ENCODE data around the gene EXOC3L1. TPM values are rescaled to one million over a fixed set of nuclear protein-coding genes. Genes with fewer than 3 reads are reported as not detected.

EXOC3L1 gene
- polyA plus RNA-seq, 4 donors = 1.6 to 7.9 (median 6.0) TPM

GRCh38 chr16:67184453-67184994, 5.4 kb downstream of the EXOC3L1 start:
- Histone ChIP-seq H3K4me3 (ENCODE audit: low read depth in 1 of 3, low read length in 3 of 3) (peak overlapping the region; percentile 58 to 61 (median 58)), H3K27me3 (ENCODE audit: control insufficient read depth in 3 of 3, insufficient read depth in 3 of 3, low read length in 3 of 3) (peaks cover 0 to 6% (median 0%) of the 10 kb centered on the region in 3 donors), H3K9me3 (ENCODE audit: control insufficient read depth in 2 of 2, insufficient read depth in 1 of 2, low read depth in 1 of 2, low read length in 1 of 2) (no peaks in the 10 kb centered on the region), H3K4me1 (ENCODE audit: control insufficient read depth in 3 of 3, insufficient read depth in 2 of 3, low read depth in 1 of 3, low read length in 2 of 3) (peaks cover 3 to 23% (median 3%) of the 10 kb centered on the region in 3 donors), H3K27ac (ENCODE audit: low read depth in 1 of 3, low read length in 2 of 3) (peak overlapping the region; percentile 84 to 98 (median 89)), H3K36me3 (ENCODE audit: control insufficient read depth in 3 of 3, insufficient read depth in 2 of 3, low read depth in 1 of 3, low read length in 3 of 3) (peaks cover 0 to 5% (median 0%) of the 10 kb centered on the region in 3 donors)
- DNase-seq (no peak), FAIRE-seq (no peak)
- 4 to 9% (median 6%) methylated on average over 49 to 59 of the region's 59 CpGs for WGBS, 3 donors

DNA sequence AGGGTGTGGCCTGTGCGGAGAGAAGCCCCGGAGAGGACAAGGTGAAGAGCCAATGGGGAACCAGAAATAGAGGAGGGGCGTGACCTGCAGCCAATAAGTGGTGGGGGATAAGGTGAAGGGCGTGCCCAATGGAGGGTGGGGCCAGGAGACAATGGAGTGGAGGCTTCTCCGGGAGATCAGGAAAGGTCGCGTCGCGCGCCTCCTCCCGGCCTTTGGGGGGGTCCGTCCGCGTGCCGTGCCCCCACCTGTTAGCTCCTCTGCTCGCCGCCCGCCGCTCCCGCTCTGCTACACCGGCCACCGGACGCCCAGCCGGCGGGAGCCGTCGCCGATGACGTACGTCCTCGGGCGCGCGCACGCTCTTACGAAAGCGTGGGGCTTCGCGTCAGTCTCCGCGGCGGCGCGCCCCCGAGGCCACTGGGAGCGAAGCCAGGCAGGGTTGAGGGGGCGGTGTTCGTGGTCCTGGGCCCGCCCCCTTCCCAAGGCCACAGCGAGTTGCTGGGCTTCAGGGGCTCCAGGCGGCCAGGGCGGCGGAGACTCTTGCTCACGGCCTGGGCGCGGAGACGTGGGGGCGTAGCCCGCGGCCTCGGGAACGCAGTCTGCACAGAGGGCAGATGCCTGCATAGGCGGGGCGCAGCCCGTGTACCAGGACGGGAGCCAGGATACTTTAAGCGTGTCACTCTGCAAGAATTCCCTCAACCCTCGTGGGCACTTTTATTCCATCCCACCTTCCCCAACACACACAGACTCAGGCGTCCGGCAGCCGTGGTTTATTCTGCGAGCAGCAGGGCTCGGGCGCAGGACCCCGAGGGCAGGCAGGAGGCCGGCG, 6.1 kb downstream of the EXOC3L1 start, which contains the start of gene MATCAP1:
MATCAP1 (minus strand) TSS at position 337 of the 826 bp plus-strand sequence. CDS start 3,353 bp downstream, outside the sequence.
- no peak for FAIRE-seq
- DNase-seq = peak; percentile 99
- Histone ChIP-seq H3K27me3 (ENCODE audit: control insufficient read depth in 3 of 3, insufficient read depth in 3 of 3, low read length in 3 of 3) (peaks cover 0 to 6% (median 0%) of the 10 kb centered on the region in 3 donors), H3K4me3 (ENCODE audit: low read depth in 1 of 3, low read length in 3 of 3) (peak within 1 kb of the TSS; percentile 58 to 61 (median 58)), H3K27ac (ENCODE audit: low read depth in 1 of 3, low read length in 2 of 3) (peak within 1 kb of the TSS; percentile 84 to 98 (median 89)), H3K4me1 (ENCODE audit: control insufficient read depth in 3 of 3, insufficient read depth in 2 of 3, low read depth in 1 of 3, low read length in 2 of 3) (peaks cover 3 to 25% (median 5%) of the 10 kb centered on the region in 3 donors), H3K36me3 (ENCODE audit: control insufficient read depth in 3 of 3, insufficient read depth in 2 of 3, low read depth in 1 of 3, low read length in 3 of 3) (peaks cover 0 to 5% (median 0%) of the 10 kb centered on the region in 3 donors), H3K9me3 (ENCODE audit: control insufficient read depth in 2 of 2, insufficient read depth in 1 of 2, low read depth in 1 of 2, low read length in 1 of 2) (no peaks in the 10 kb centered on the region)
- 0 to 1% (median 0%) methylated on average over 62 to 77 of the region's 77 CpGs for WGBS, 3 donors

DNA sequence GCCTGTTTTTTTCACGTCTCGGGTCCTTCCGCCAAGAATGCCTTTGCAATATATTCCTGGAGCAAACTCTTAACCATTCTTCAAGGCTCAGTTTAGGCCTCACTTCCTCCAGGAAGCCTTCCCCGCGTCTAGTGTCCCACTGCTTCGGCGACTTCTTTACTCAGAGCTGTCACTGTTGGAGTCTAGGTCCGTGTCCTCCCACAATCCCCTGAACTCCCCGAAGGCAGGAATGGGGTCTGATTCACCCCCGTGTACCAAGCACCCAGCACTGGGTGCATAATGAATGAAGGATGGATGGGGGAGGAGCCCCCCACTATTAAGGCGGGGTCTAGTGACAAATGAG, 6.7 kb downstream of the EXOC3L1 start:
- DNase-seq (no peak), FAIRE-seq (peak; percentile 65)
- peak overlapping the region; percentile 49 to 98 (median 84) for H3K27ac ChIP-seq (ENCODE audit: low read depth in 1 of 3, low read length in 2 of 3)
- H3K4me1 ChIP-seq (ENCODE audit: control insufficient read depth in 3 of 3, insufficient read depth in 2 of 3, low read depth in 1 of 3, low read length in 2 of 3) = peaks cover 3 to 30% (median 7%) of the 10 kb centered on the region in 3 donors
- peak overlapping the region in 2 of 3 donors; percentile 58 to 61 for H3K4me3 ChIP-seq (ENCODE audit: low read depth in 1 of 3, low read length in 3 of 3)
- 5 to 8% (median 6%) methylated on average over 11 of the region's 11 CpGs for whole genome bisulfite sequencing, 3 donors
- H3K27me3 ChIP-seq (ENCODE audit: control insufficient read depth in 3 of 3, insufficient read depth in 3 of 3, low read length in 3 of 3) = peaks cover 0 to 6% (median 0%) of the 10 kb centered on the region in 3 donors
- H3K9me3 ChIP-seq (ENCODE audit: control insufficient read depth in 2 of 2, insufficient read depth in 1 of 2, low read depth in 1 of 2, low read length in 1 of 2) = no peaks in the 10 kb centered on the region
- H3K36me3 ChIP-seq (ENCODE audit: control insufficient read depth in 3 of 3, insufficient read depth in 2 of 3, low read depth in 1 of 3, low read length in 3 of 3) = peaks cover 0 to 5% (median 0%) of the 10 kb centered on the region in 3 donors

GRCh38 chr16:67182288-67182687, 7.6 kb downstream of the EXOC3L1 start:
- Histone ChIP-seq H3K4me3 (ENCODE audit: low read depth in 1 of 3, low read length in 3 of 3) (no peak overlapping the region), H3K36me3 (ENCODE audit: control insufficient read depth in 3 of 3, insufficient read depth in 2 of 3, low read depth in 1 of 3, low read length in 3 of 3) (peaks cover 0 to 5% (median 0%) of the 10 kb centered on the region in 3 donors), H3K27ac (ENCODE audit: low read depth in 1 of 3, low read length in 2 of 3) (no peak overlapping the region), H3K9me3 (ENCODE audit: control insufficient read depth in 2 of 2, insufficient read depth in 1 of 2, low read depth in 1 of 2, low read length in 1 of 2) (no peaks in the 10 kb centered on the region), H3K27me3 (ENCODE audit: control insufficient read depth in 3 of 3, insufficient read depth in 3 of 3, low read length in 3 of 3) (peaks cover 0 to 11% (median 0%) of the 10 kb centered on the region in 3 donors), H3K4me1 (ENCODE audit: control insufficient read depth in 3 of 3, insufficient read depth in 2 of 3, low read depth in 1 of 3, low read length in 2 of 3) (peaks cover 3 to 33% (median 7%) of the 10 kb centered on the region in 3 donors)
- FAIRE-seq = no peak
- DNase-seq = no peak
- 84 to 98% (median 92%) methylated on average over 2 of the region's 2 CpGs for WGBS, 3 donors

- H3K4me1 ChIP-seq (ENCODE audit: control insufficient read depth in 3 of 3, insufficient read depth in 2 of 3, low read depth in 1 of 3, low read length in 2 of 3) = peaks cover 3 to 33% (median 7%) of the 10 kb centered on the region in 3 donors
- 63 to 83% (median 81%) methylated on average over 2 of the region's 2 CpGs for WGBS, 3 donors
Measured at GRCh38 chr16:67181346-67181745, 8.6 kb downstream of the EXOC3L1 start.

DNA sequence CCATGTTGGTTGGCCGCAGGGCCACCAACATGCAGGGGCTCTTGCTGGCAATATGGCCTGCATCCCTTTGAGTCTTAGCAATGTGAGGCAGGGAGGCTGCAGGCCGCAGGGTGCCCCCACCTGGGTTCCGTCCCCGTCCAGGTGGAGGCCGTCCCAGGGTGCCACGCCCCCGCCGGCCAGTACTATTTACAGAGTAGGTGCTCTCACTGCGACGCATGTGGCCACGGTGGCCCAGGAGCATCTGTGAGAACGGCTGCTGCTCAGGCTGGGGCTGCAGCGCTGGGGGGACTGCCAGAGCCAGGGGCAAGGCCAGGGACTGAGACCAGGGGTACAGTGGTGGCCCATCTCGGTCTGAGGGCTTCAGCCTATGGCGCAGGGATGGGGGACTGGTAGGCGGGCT, 9.8 kb downstream of the EXOC3L1 start:
- Histone ChIP-seq H3K27ac (ENCODE audit: low read depth in 1 of 3, low read length in 2 of 3) (no peak overlapping the region), H3K9me3 (ENCODE audit: control insufficient read depth in 2 of 2, insufficient read depth in 1 of 2, low read depth in 1 of 2, low read length in 1 of 2) (no peaks in the 10 kb centered on the region), H3K27me3 (ENCODE audit: control insufficient read depth in 3 of 3, insufficient read depth in 3 of 3, low read length in 3 of 3) (peaks cover 0 to 29% (median 0%) of the 10 kb centered on the region in 3 donors), H3K4me1 (ENCODE audit: control insufficient read depth in 3 of 3, insufficient read depth in 2 of 3, low read depth in 1 of 3, low read length in 2 of 3) (peaks cover 3 to 24% (median 7%) of the 10 kb centered on the region in 3 donors), H3K4me3 (ENCODE audit: low read depth in 1 of 3, low read length in 3 of 3) (no peak overlapping the region), H3K36me3 (ENCODE audit: control insufficient read depth in 3 of 3, insufficient read depth in 2 of 3, low read depth in 1 of 3, low read length in 3 of 3) (peaks cover 0 to 8% (median 0%) of the 10 kb centered on the region in 3 donors)
- WGBS, 3 donors = 87 to 94% (median 87%) methylated on average over 16 of the region's 16 CpGs
- no peak for DNase-seq
- FAIRE-seq = no peak

More at GRCh38 chr16:67181346-67181745, 8.6 kb downstream of the EXOC3L1 start:
- Histone ChIP-seq H3K4me3 (ENCODE audit: low read depth in 1 of 3, low read length in 3 of 3) (no peak overlapping the region), H3K36me3 (ENCODE audit: control insufficient read depth in 3 of 3, insufficient read depth in 2 of 3, low read depth in 1 of 3, low read length in 3 of 3) (peaks cover 0 to 7% (median 0%) of the 10 kb centered on the region in 3 donors), H3K27ac (ENCODE audit: low read depth in 1 of 3, low read length in 2 of 3) (peak overlapping the region in 1 of 3 donors; percentile 28), H3K9me3 (ENCODE audit: control insufficient read depth in 2 of 2, insufficient read depth in 1 of 2, low read depth in 1 of 2, low read length in 1 of 2) (no peaks in the 10 kb centered on the region), H3K27me3 (ENCODE audit: control insufficient read depth in 3 of 3, insufficient read depth in 3 of 3, low read length in 3 of 3) (peaks cover 0 to 17% (median 0%) of the 10 kb centered on the region in 3 donors)
- FAIRE-seq (no peak), DNase-seq (no peak)

GRCh38 chr16:67179421-67180080, 10.4 kb downstream of the EXOC3L1 start:
- H3K27me3 ChIP-seq (ENCODE audit: control insufficient read depth in 3 of 3, insufficient read depth in 3 of 3, low read length in 3 of 3) = peaks cover 0 to 31% (median 0%) of the 10 kb centered on the region in 3 donors
- H3K4me1 ChIP-seq (ENCODE audit: control insufficient read depth in 3 of 3, insufficient read depth in 2 of 3, low read depth in 1 of 3, low read length in 2 of 3) = peaks cover 0 to 23% (median 4%) of the 10 kb centered on the region in 3 donors
- no peak for DNase-seq
- no peak for FAIRE-seq
- H3K9me3 ChIP-seq (ENCODE audit: control insufficient read depth in 2 of 2, insufficient read depth in 1 of 2, low read depth in 1 of 2, low read length in 1 of 2) = no peaks in the 10 kb centered on the region
- peaks cover 0 to 8% (median 0%) of the 10 kb centered on the region in 3 donors for H3K36me3 ChIP-seq (ENCODE audit: control insufficient read depth in 3 of 3, insufficient read depth in 2 of 3, low read depth in 1 of 3, low read length in 3 of 3)
- H3K4me3 ChIP-seq (ENCODE audit: low read depth in 1 of 3, low read length in 3 of 3) = no peak overlapping the region
- WGBS, 3 donors = 86 to 89% (median 87%) methylated on average over 13 of the region's 13 CpGs
- H3K27ac ChIP-seq (ENCODE audit: low read depth in 1 of 3, low read length in 2 of 3) = no peak overlapping the region
